K562 (cell line): ENCODE results near the gene HMGXB3. TPM values are rescaled to one million over a fixed set of nuclear protein-coding genes. Genes with fewer than 3 reads are reported as not detected.

Experiments
- DPF2 ChIP-seq: fragments of 450-650 bp; IDR thresholded peaks from 2 replicates; pipeline ENCODE4 v1.6.1; 2016
- E2F3 ChIP-seq: fragments of 250-450 bp; sonication (Bioruptor Pico); IDR thresholded peaks from 2 replicates; pipeline ENCODE4 v1.4.0; 2020; ENCODE audit warnings: mild to moderate bottlenecking
- GATA2 ChIP-seq: sonication (generic); formaldehyde crosslinking; IDR thresholded peaks from 2 replicates; pipeline ENCODE4 v1.4.0; 2020; ENCODE audit warnings: mild to moderate bottlenecking, missing genetic modification reagents
- MTA2 ChIP-seq: fragments of 450-650 bp; IDR thresholded peaks from 2 replicates; pipeline ENCODE4 v1.6.1; 2016; ENCODE audit warnings: low read depth
- PBX2 ChIP-seq, 2 experiments: IDR thresholded peaks in 1 of 2; conservative IDR thresholded peaks in 1 of 2; 2 replicates each; pipeline ENCODE4 v1.6.1; 2016; ENCODE audit warnings: low read depth in 2 of 2, mild to moderate bottlenecking in 1 of 2, missing compliant biosample characterization in 1 of 2, missing genetic modification characterization in 1 of 2, moderate library complexity in 1 of 2
- SMAD4 ChIP-seq: fragments of 250-450 bp; sonication (Bioruptor Pico); conservative IDR thresholded peaks from 2 replicates; pipeline ENCODE4 v1.8.0; 2021; ENCODE audit warnings: inconsistent platforms, mild to moderate bottlenecking, moderate library complexity
- STAT5B ChIP-seq: fragments of 250-450 bp; sonication (Bioruptor Pico); IDR thresholded peaks from 2 replicates; pipeline ENCODE4 v1.8.0; 2021; ENCODE audit warnings: mild to moderate bottlenecking, inconsistent platforms
- ZBTB40 ChIP-seq, 2 experiments: fragments of 450-650 bp in 1 of 2; sonication (generic) in 1 of 2; formaldehyde crosslinking in 1 of 2; IDR thresholded peaks; 2 replicates each; pipeline versions ENCODE4 v1.7.1 to v1.9.0; 2016 to 2022; ENCODE audit warnings: inconsistent platforms in 1 of 2, mild to moderate bottlenecking in 1 of 2, missing genetic modification reagents in 1 of 2
- ZNF584 ChIP-seq: fragments of 200-800 bp; sonication (Bioruptor generic); IDR thresholded peaks from 2 replicates; pipeline ENCODE4 v1.6.1; 2016; ENCODE audit warnings: low read depth, mild to moderate bottlenecking, missing genetic modification characterization, missing compliant biosample characterization
- ZNF592 ChIP-seq: fragments of 450-650 bp; IDR thresholded peaks from 2 replicates; pipeline ENCODE4 v1.6.1; 2017; ENCODE audit warnings: antibody characterized with exemption, mild to moderate bottlenecking
- polyA plus RNA-seq, 8 experiments: library from polyadenylated mRNA; depleted of rRNA in 4 of 8; stranded (reverse) in 5 of 8; unstranded in 3 of 8; fragments of >200 nt; fragmentation: Nextera tagmentation in 2 of 8; fragmentation: Illumina TruSeq in 1 of 8; extraction: Ambion mirVana in 2 of 8; extraction: Trizol in 1 of 8; gene quantifications; 2 replicates each; pipeline versions ENCODE4 v1.2.1 to v1.2.3, GENCODE V29; 2011 to 2014; ENCODE audit warnings: inconsistent platforms in 1 of 8, missing spikeins in 1 of 8
- total RNA-seq, 7 experiments: library from RNA; depleted of rRNA in 6 of 7; stranded (reverse); fragments of >200 nt in 6 of 7; fragmentation: Illumina TruSeq in 2 of 7; extraction: Trizol in 2 of 7; gene quantifications; 2 replicates each; pipeline versions ENCODE4 v1.2.1 to v1.2.3, GENCODE V29; 2011 to 2021; ENCODE audit warnings: low replicate concordance in 1 of 7

HMGXB3 gene
- total and polyA plus RNA-seq, 9 of the 15 experiments (the other 6 are each of a cell fraction or from before 2014, with no cell fraction given): 1.8 to 44.1 (median 32.2) TPM

- TF ChIP-seq ZBTB40 (IDR thresholded peaks at IDR 0.05) (no peak), ZBTB40 (CRISPR knock-in tag; IDR thresholded peaks at IDR 0.05) (no peak), DPF2 (peak; percentile 89), PBX2 (CRISPR knock-in tag; IDR thresholded peaks at IDR 0.05; ENCODE audit: low read depth) (no peak), PBX2 (tag; conservative IDR thresholded peaks at IDR 0.05; ENCODE audit: low read depth) (0 out of 2 replicates have a peak, but pooled peaks have one; percentile 11), GATA2 (CRISPR knock-in tag) (peak; percentile 64), MTA2 (peak; percentile 81), ZNF592 (peak; percentile 63), E2F3 (CRISPR knock-in tag) (no peak), ZNF584 (CRISPR knock-in tag) (no peak), SMAD4 (CRISPR knock-in tag) (peak; percentile 68; the same call in 1 of the 2 replicates), STAT5B (CRISPR knock-in tag) (no peak)
Measured at GRCh38 chr5:150026682-150027172, 26.2 kb downstream of the HMGXB3 start (continued).
